ENCODE results near the gene FAM209B. TPM values are rescaled to one million over a fixed set of nuclear protein-coding genes. Genes with fewer than 3 reads are reported as not detected.

Gene FAM209B
- total RNA-seq, 4 donors from 2014 or later, result 1.9 TPM; not detected in 3

DNA sequence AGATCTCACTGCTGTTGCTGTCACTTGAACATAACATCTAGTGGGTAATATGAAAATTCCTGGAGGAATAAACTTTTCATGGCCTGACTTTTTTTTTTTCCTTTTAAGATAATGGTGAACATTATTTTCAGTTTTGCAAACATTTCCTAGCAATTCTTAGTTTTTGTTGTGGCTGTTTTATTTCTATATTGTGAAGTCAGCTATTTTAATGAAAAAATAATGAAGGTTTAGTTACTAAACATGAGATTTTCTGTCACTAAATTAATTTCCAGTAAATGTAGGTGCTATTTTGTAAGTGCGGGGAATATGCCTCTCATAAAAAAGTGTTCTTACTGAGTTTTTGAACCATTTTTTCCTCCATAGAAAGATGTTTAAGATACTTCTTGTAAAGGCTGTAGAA, 31.9 kb upstream of the FAM209B start:
- TF ChIP-seq EP300 (IDR thresholded peaks at IDR 0.05; ENCODE audit: low read depth) (no peak), POLR2AphosphoS5 (IDR thresholded peaks at IDR 0.05) (no peak), CTCF (IDR thresholded peaks at IDR 0.05) (no peak), POLR2A (IDR thresholded peaks at IDR 0.05) (no peak)
- intact Hi-C loops (cut with DNase I; ENCODE audit: low total_unique reads), result no loop called here
- no peaks in the 10 kb centered on the region for H3K4me1 ChIP-seq

GRCh38 chr20:56503916-56504315, 29.1 kb upstream of the FAM209B start:
- 96% methylated on average over 8 of the region's 8 CpGs; no CpG with 5 or more reads in 1 of the 2 donors for WGBS, 2 donors (ENCODE audit: low coverage in 1 of 2)

More for the DNA sequence above, 31.9 kb upstream of the FAM209B start:
- H3K36me3 ChIP-seq, result peaks cover 0 to 12% (median 0%) of the 10 kb centered on the region in 4 donors
- H3K4me3 ChIP-seq, result no peak overlapping the region
- no peaks in the 10 kb centered on the region for H3K9me3 ChIP-seq
- WGBS, 2 donors (ENCODE audit: low coverage in 1 of 2), result 93 to 98% methylated on average over 1 of the region's 1 CpG
- in situ Hi-C loops (cut with MboI; ENCODE audit: low pct_ligation_motif_present in 1 of 4, low pct_unique_long_range_greater_than_20kb in 1 of 4, low sequenced_read_pairs in 3 of 4), result no loop called here
- no peak overlapping the region for H3K27ac ChIP-seq
- no peak for DNase-seq
- no peaks in the 10 kb centered on the region for H3K27me3 ChIP-seq

GRCh38 chr20:56504373-56505005, 28.6 kb upstream of the FAM209B start:
- intact Hi-C loops (cut with DNase I; ENCODE audit: low total_unique reads), result no loop called here
- no peak for DNase-seq
- no peaks in the 10 kb centered on the region for H3K36me3 ChIP-seq
- WGBS, 2 donors (ENCODE audit: low coverage in 1 of 2), result 92 to 96% methylated on average over 8 to 9 of the region's 9 CpGs
- H3K4me3 ChIP-seq, result no peak overlapping the region
- in situ Hi-C loops (cut with MboI; ENCODE audit: low pct_ligation_motif_present in 1 of 4, low pct_unique_long_range_greater_than_20kb in 1 of 4, low sequenced_read_pairs in 3 of 4), result no loop called here
- H3K27ac ChIP-seq, result no peak overlapping the region
- no peaks in the 10 kb centered on the region for H3K27me3 ChIP-seq
- no peak for TF ChIP-seq POLR2A (IDR thresholded peaks at IDR 0.05)
- peak in 2 of 5 experiments; percentile 14 to 21 for TF ChIP-seq CTCF (IDR thresholded peaks at IDR 0.05)
- H3K9me3 ChIP-seq, result no peaks in the 10 kb centered on the region
- no peaks in the 10 kb centered on the region for H3K4me1 ChIP-seq

More at GRCh38 chr20:56503916-56504315, 29.1 kb upstream of the FAM209B start:
- Histone ChIP-seq H3K4me1 (no peaks in the 10 kb centered on the region), H3K9me3 (no peaks in the 10 kb centered on the region), H3K36me3 (no peaks in the 10 kb centered on the region), H3K27ac (no peak overlapping the region), H3K27me3 (no peaks in the 10 kb centered on the region), H3K4me3 (no peak overlapping the region)
- in situ Hi-C loops (cut with MboI; ENCODE audit: low pct_ligation_motif_present in 1 of 4, low pct_unique_long_range_greater_than_20kb in 1 of 4, low sequenced_read_pairs in 3 of 4) (no loop called here), intact Hi-C loops (cut with DNase I; ENCODE audit: low total_unique reads) (no loop called here)
- no peak for DNase-seq
- TF ChIP-seq POLR2A (IDR thresholded peaks at IDR 0.05), result no peak
- TF ChIP-seq POLR2AphosphoS5 (IDR thresholded peaks at IDR 0.05), result no peak
- TF ChIP-seq EP300 (IDR thresholded peaks at IDR 0.05; ENCODE audit: low read depth), result no peak
- no peak for TF ChIP-seq CTCF (IDR thresholded peaks at IDR 0.05)

DNA sequence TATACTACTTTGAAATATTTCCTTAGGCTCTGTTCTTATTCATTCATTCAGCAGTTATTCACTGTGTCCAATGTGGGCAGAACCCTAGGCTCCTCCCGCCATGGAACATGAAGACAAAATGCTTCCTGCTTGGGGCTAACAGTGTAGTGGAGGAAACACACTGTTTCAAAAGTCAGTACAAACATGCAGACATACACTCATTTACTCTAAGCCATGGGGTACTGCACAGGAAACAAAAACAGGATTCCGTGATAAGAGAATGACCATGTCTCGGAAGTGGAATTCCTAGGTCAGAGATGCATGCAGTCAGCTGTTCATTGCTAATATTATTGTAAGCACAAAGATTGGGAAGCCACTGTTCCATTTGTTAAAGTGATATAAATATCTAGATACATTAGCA, 26.9 kb upstream of the FAM209B start:
- H3K4me3 ChIP-seq, result no peak overlapping the region
- in situ Hi-C loops (cut with MboI; ENCODE audit: low pct_ligation_motif_present in 1 of 4, low pct_unique_long_range_greater_than_20kb in 1 of 4, low sequenced_read_pairs in 3 of 4), result no loop called here
- 59 to 89% methylated on average over 2 to 3 of the region's 3 CpGs for WGBS, 2 donors (ENCODE audit: low coverage in 1 of 2)
- H3K4me1 ChIP-seq, result no peaks in the 10 kb centered on the region
- intact Hi-C loops (cut with DNase I; ENCODE audit: low total_unique reads), result no loop called here
- TF ChIP-seq EP300 (IDR thresholded peaks at IDR 0.05; ENCODE audit: low read depth) (no peak), CTCF (IDR thresholded peaks at IDR 0.05) (no peak), POLR2AphosphoS5 (IDR thresholded peaks at IDR 0.05) (no peak), POLR2A (IDR thresholded peaks at IDR 0.05) (no peak)
- no peaks in the 10 kb centered on the region for H3K27me3 ChIP-seq
- no peak overlapping the region for H3K27ac ChIP-seq
- no peaks in the 10 kb centered on the region for H3K36me3 ChIP-seq
- H3K9me3 ChIP-seq, result no peaks in the 10 kb centered on the region
- DNase-seq, result no peak

Measured in transverse colon (tissue), 4 donors.